ENCODE results near the gene PTPN6. TPM values are rescaled to one million over a fixed set of nuclear protein-coding genes. Genes with fewer than 3 reads are reported as not detected.
A peak's percentile ranks its signal among the peaks of the same experiment; 100 is the strongest.

Gene PTPN6
- total and polyA plus RNA-seq, 10 of the 15 experiments (the other 5 are each of a cell fraction or from before 2014, with no cell fraction given) = 229 to 457 (median 370) TPM

DNA sequence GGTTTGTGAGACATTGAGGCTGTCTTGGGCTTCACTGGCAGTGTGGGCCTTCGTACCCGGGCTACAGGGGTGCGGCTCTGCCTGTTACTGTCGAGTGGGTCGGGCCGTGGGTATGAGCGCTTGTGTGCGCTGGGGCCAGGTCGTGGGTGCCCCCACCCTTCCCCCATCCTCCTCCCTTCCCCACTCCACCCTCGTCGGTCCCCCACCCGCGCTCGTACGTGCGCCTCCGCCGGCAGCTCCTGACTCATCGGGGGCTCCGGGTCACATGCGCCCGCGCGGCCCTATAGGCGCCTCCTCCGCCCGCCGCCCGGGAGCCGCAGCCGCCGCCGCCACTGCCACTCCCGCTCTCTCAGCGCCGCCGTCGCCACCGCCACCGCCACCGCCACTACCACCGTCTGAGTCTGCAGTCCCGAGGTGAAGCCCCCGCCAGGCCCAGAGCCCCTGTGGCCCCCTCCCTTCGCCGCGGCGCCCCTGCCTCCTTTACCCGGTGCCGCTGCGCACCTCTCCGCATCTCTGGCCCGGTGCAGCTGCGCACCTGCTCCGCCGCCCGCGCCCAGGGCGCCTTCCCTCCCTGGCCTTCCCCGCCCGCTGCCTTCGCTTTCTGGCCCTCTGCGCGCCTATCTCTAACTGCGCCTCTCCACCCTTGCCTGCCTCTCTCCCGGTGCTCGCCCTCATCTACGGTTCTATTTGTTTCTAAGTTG lies 36.8 kb upstream of the PTPN6 start, which contains the start of gene ENO2:
ENO2 (plus strand) TSS at position 335 of the 701 bp plus-strand sequence. CDS start 1,253 bp downstream, outside the sequence.
- peaks cover 23% of the 10 kb centered on the region for H3K79me2 ChIP-seq (ENCODE audit: control insufficient read depth, insufficient read depth, low read length)
- peak within 1 kb of the TSS; percentile 97 for H3K4me2 ChIP-seq (ENCODE audit: control insufficient read depth, insufficient read depth)
- peaks cover 8% of the 10 kb centered on the region; the same call in 1 of the 2 replicates for H3K4me1 ChIP-seq (ENCODE audit: control insufficient read depth, insufficient read depth, low read length)
- FAIRE-seq (no peak), DNase-seq (ENCODE audit: low read depth, low spot score) (no peak), ATAC-seq (peak; percentile 92)
- H3K4me3 ChIP-seq = peak within 1 kb of the TSS; percentile 100
- peaks cover 2 to 6% of the 10 kb centered on the region in 2 experiments; a peak in 2 of 4 replicates for H3K36me3 ChIP-seq (ENCODE audit: control insufficient read depth in 2 of 2, insufficient read depth in 2 of 2, low read length in 1 of 2)
- no peaks in the 10 kb centered on the region for H3K27me3 ChIP-seq (replicated peaks in 1 of 2; ENCODE audit: control insufficient read depth in 2 of 2, insufficient read depth in 2 of 2, low read length in 1 of 2)
- POLR2A ChIA-PET = interaction anchor here (0.6 to 3.0 kb wide), 11 partner anchors 9 to 169 kb away, joined by 3 to 14 read pairs (median 5); partner anchors contain the start of genes C12orf57, RNU7-1 and SPSB2
- peak within 1 kb of the TSS; percentile 83 for H3K9ac ChIP-seq (ENCODE audit: control insufficient read depth, insufficient read depth, low read length)
- no TSS peak for BruUV-seq (replicated peaks)
- SMC1A ChIA-PET (ENCODE audit: uncharacterized antibody, unreplicated experiment) = interaction anchor here (1.0 to 3.1 kb wide), 3 partner anchors 11 to 30 kb away, joined by 3 to 16 read pairs (median 5); partner anchors contain the start of gene C12orf57
- peak within 1 kb of the TSS; percentile 59 for H3K27ac ChIP-seq (ENCODE audit: control insufficient read depth, insufficient read depth)
- peak within 1 kb of the TSS; percentile 81 for H2AFZ ChIP-seq (ENCODE audit: control insufficient read depth, low read depth, low read length)
- WGBS (ENCODE audit: insufficient coverage, insufficient replicate concordance, low lambda C conversion rate, missing lambda C conversion rate) = 2% methylated on average over 47 of the region's 68 CpGs
- CTCF ChIA-PET = interaction anchor here (4.2 to 4.6 kb wide), 2 partner anchors 10 to 42 kb away, joined by 18 to 20 read pairs; partner anchors contain the start of gene SPSB2
- intact Hi-C loops (cut with micrococcal nuclease; ENCODE audit: unreplicated experiment) = no loop called here
- RAD21 ChIA-PET (ENCODE audit: unreplicated experiment) = interaction anchor here (1.9 kb wide), 1 partner anchor 23 kb away, joined by 7 read pairs; no protein-coding TSS in a partner anchor
- H4K20me1 ChIP-seq (ENCODE audit: control insufficient read depth, insufficient read depth) = no peaks in the 10 kb centered on the region
- H3K9me3 ChIP-seq (replicated peaks; ENCODE audit: control insufficient read depth, insufficient read depth, low read length) = no peaks in the 10 kb centered on the region
- in situ Hi-C loops (cut with MboI) = no loop called here
- no peak for TF ChIP-seq BCL11A (IDR thresholded peaks at IDR 0.05; ENCODE audit: low read depth, low read length)
- no peak for TF ChIP-seq TARDBP (IDR thresholded peaks at IDR 0.05; ENCODE audit: borderline replicate concordance)
- TF ChIP-seq CEBPB (IDR thresholded peaks at IDR 0.05; ENCODE audit: borderline replicate concordance in 1 of 2, low read depth in 2 of 2, low read length in 2 of 2) = no peak
- TF ChIP-seq HCFC1 (IDR thresholded peaks at IDR 0.05; ENCODE audit: low read length) = no peak
- TF ChIP-seq, protein P1, sequence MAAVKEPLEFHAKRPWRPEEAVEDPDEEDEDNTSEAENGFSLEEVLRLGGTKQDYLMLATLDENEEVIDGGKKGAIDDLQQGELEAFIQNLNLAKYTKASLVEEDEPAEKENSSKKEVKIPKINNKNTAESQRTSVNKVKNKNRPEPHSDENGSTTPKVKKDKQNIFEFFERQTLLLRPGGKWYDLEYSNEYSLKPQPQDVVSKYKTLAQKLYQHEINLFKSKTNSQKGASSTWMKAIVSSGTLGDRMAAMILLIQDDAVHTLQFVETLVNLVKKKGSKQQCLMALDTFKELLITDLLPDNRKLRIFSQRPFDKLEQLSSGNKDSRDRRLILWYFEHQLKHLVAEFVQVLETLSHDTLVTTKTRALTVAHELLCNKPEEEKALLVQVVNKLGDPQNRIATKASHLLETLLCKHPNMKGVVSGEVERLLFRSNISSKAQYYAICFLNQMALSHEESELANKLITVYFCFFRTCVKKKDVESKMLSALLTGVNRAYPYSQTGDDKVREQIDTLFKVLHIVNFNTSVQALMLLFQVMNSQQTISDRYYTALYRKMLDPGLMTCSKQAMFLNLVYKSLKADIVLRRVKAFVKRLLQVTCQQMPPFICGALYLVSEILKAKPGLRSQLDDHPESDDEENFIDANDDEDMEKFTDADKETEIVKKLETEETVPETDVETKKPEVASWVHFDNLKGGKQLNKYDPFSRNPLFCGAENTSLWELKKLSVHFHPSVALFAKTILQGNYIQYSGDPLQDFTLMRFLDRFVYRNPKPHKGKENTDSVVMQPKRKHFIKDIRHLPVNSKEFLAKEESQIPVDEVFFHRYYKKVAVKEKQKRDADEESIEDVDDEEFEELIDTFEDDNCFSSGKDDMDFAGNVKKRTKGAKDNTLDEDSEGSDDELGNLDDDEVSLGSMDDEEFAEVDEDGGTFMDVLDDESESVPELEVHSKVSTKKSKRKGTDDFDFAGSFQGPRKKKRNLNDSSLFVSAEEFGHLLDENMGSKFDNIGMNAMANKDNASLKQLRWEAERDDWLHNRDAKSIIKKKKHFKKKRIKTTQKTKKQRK (IDR thresholded peaks at IDR 0.05; ENCODE audit: low read depth, low read length) = no peak
- no peak for TF ChIP-seq CUX1 (IDR thresholded peaks at IDR 0.05; ENCODE audit: insufficient replicate concordance, low read depth, low read length)
- no peak for TF ChIP-seq CBFB (IDR thresholded peaks at IDR 0.05; ENCODE audit: low read depth)
- TF ChIP-seq E4F1 (IDR thresholded peaks at IDR 0.05; ENCODE audit: borderline replicate concordance, partially characterized antibody) = no peak
- no peak for TF ChIP-seq BMI1 (IDR thresholded peaks at IDR 0.05; ENCODE audit: borderline replicate concordance)
- TF ChIP-seq, protein P2, sequence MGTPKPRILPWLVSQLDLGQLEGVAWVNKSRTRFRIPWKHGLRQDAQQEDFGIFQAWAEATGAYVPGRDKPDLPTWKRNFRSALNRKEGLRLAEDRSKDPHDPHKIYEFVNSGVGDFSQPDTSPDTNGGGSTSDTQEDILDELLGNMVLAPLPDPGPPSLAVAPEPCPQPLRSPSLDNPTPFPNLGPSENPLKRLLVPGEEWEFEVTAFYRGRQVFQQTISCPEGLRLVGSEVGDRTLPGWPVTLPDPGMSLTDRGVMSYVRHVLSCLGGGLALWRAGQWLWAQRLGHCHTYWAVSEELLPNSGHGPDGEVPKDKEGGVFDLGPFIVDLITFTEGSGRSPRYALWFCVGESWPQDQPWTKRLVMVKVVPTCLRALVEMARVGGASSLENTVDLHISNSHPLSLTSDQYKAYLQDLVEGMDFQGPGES (IDR thresholded peaks at IDR 0.05) = no peak

All from GM12878 (cell line).